ENCODE measurements around the gene SLC30A1. TPM values are rescaled to one million over a fixed set of nuclear protein-coding genes. Genes with fewer than 3 reads are reported as not detected.

The SLC30A1 gene
- total and polyA plus RNA-seq, 2 of the 13 experiments (the other 11 are each of a cell fraction or from before 2014, with no cell fraction given), result 5.9 to 24.4 TPM

- Histone ChIP-seq H3K36me3 (replicated peaks in 1 of 2; ENCODE audit: control insufficient read depth in 1 of 2, insufficient read depth in 2 of 2, low read length in 2 of 2) (no peaks in the 10 kb centered on the region), H3K4me2 (ENCODE audit: low read depth, low read length) (no peak overlapping the region), H4K20me1 (ENCODE audit: insufficient read depth, low read length) (no peaks in the 10 kb centered on the region), H3K79me2 (ENCODE audit: insufficient read depth, low read length) (no peaks in the 10 kb centered on the region), H2AFZ (ENCODE audit: low read length) (no peak overlapping the region), H3K9ac (ENCODE audit: insufficient read depth, low read depth, low read length) (no peak overlapping the region), H3K27ac (ENCODE audit: extremely low read length, insufficient read depth, low read length) (no peak overlapping the region), H3K27me3 (ENCODE audit: control insufficient read depth in 1 of 2, insufficient read depth in 2 of 2, low read length in 2 of 2) (peaks cover 4 to 19% of the 10 kb centered on the region in 2 experiments; a peak in 2 of 5 replicates), H3K4me1 (ENCODE audit: insufficient read depth, low read length) (peaks cover 20% of the 10 kb centered on the region; the same call in 1 of the 2 replicates), H3K4me3 (replicated peaks in 1 of 3; ENCODE audit: insufficient read depth in 1 of 3, low read depth in 2 of 3, low read length in 3 of 3) (no peak overlapping the region), H3K9me3 (ENCODE audit: low read length) (no peaks in the 10 kb centered on the region)
- ATAC-seq, result no peak
- TF ChIP-seq HBP1 (CRISPR knock-in tag; IDR thresholded peaks at IDR 0.05; ENCODE audit: low read depth) (no peak), ZMYM3 (CRISPR knock-in tag; IDR thresholded peaks at IDR 0.05) (peak; percentile 55; the same call in 1 of the 2 replicates), KAT2B (IDR thresholded peaks at IDR 0.05; ENCODE audit: borderline replicate concordance, low read depth, low read length) (no peak), ZNF891 (CRISPR knock-in tag; IDR thresholded peaks at IDR 0.05) (no peak), ZNF768 (CRISPR knock-in tag; IDR thresholded peaks at IDR 0.05) (peak; percentile 86)
- TF ChIP-seq, protein P1, sequence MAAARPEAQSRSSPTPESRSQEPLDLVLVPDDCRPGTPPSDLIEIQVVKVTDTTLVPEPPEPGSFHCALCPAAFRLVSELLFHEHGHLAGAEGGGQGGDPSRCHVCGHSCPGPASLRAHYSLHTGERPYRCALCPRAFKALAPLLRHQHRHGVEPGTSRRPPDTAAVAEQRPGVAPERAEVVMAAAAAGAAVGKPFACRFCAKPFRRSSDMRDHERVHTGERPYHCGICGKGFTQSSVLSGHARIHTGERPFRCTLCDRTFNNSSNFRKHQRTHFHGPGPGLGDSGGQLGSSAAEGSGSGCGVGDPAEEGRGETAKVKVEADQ (CRISPR knock-in tag; IDR thresholded peaks at IDR 0.05; ENCODE audit: borderline replicate concordance), result no peak
- no peak for FAIRE-seq
- intact Hi-C loops (cut with micrococcal nuclease; ENCODE audit: unreplicated experiment) (no loop called here), in situ Hi-C loops (cut with HindIII; ENCODE audit: extremely low pct_ligation_motif_present, low pct_unique_long_range_greater_than_20kb) (no loop called here)
- ChIA-PET CTCF (ENCODE audit: low intra/inter-chr PET ratio, low total read pairs) (no interaction called here), POLR2A (interaction anchor here (1.0 kb wide), 1 partner anchor 48 kb away, joined by 3 read pairs; no protein-coding TSS in a partner anchor)
- WGBS (ENCODE audit: low lambda C conversion rate), result 37% methylated on average over 14 of the region's 15 CpGs
- no TSS peak for BruUV-seq (replicated peaks)
- DNase-seq (ENCODE audit: low spot score), result no peak
Observed at GRCh38 chr1:211531194-211532087, 47.5 kb downstream of the SLC30A1 start.

Data from HepG2 (cell line).